Myocyte (in vitro differentiated cells): ENCODE measurements around the gene SMO. TPM values are rescaled to one million over a fixed set of nuclear protein-coding genes. Genes with fewer than 3 reads are reported as not detected.
A peak's percentile ranks its signal among the peaks of the same experiment; 100 is the strongest.
"Not testable (repeated sequence)": the region's sequence is repeated elsewhere in the genome, so short reads cannot be mapped to it uniquely, and the experiment has no call there.

Experiments
- DNase-seq: peaks from one replicate; pipeline ENCODE4 v3.0.0-alpha.2; 2012; ENCODE audit warnings: low read depth
- total RNA-seq: library from RNA; depleted of rRNA; stranded (reverse); fragments of >200 nt; gene quantifications from 2 replicates; pipeline ENCODE4 v1.2.3, GENCODE V29; 2014

The SMO gene
- total RNA-seq, 1 donor from 2014 or later = 2.2 TPM

DNA sequence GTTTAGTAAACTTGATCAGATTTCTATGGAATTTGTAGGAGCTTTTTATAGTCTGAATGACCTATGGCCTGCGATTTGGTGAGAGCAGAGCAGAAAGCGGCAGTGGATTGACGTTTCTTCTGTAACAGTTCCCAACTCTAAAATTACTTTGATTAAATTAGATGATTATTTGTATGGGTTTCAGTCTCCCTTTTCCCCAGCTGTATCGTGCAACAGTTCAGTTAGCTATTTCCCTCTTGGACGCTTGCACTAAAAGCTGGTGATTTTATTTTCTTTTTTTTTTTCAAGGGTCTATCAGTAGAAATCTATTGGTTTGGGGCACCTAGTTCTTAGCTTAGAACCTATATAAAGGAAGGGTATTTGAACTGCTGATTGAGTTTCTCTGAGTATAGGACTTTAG is 43.2 kb downstream of the SMO start:
- DNase-seq = no peak

- DNase-seq = peak; percentile 41
Observed at GRCh38 chr7:129238546-129238945, 50.1 kb downstream of the SMO start.

- DNase-seq = no peak
Observed at GRCh38 chr7:129240119-129240820, 51.8 kb downstream of the SMO start.

DNA sequence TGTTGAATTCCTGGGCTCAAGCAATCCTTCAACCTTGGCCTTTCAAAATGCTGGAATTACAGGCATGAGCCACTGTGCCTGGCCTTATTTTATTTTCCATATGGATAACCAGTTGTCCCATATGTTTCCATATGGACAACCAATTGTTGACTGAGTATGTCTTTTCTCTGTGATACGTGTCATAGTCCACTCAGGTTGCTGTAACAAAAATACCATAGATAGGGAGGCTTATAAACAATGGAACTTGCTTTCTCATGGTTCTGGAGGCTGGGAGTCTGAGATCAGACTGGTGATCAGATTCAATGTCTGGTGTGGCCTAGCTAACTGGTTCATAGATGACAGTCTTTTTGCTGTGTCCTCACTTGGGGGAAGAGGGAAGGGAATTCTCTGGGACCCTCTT is 55.8 kb downstream of the SMO start:
- no peak for DNase-seq

DNA sequence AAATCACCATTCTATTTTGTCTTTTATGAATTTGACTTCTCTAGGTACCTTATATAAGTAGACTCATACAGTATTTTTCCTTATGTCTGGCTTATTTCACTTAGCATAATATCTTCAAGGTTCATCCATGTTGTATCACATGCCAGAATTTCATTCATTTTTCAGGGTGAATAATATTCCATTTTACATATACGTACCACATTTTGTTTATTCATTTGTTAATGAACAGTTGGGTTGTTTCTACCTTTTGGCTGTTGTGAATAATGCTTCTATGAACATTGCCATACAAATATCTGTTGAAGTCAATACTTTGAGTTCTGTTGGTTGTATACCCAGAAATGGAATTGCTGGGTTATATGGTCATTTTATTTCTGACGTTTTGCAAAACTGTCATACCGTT is 57.1 kb downstream of the SMO start:
- DNase-seq = no peak

DNA sequence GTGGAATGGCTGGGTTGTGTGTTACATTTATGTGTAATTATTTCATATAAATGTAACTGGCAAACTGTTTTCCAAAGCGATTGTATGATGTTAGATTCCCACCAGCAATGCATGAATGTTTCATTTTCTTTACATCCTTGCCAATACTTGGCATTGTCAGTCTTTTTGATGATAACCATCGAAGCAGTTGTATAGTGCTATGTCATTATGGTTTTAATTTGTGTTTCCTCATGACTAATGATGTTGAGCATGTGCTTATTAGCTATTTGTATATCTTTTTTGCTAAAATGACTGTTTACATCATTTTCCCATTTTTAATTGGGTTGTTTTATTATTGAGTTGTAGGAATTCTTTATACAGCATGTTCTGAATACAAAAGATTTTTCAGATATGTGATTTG is 58.7 kb downstream of the SMO start:
- no peak for DNase-seq

GRCh38 chr7:129252128-129252527 is 63.7 kb downstream of the SMO start:
- DNase-seq = no peak

DNA sequence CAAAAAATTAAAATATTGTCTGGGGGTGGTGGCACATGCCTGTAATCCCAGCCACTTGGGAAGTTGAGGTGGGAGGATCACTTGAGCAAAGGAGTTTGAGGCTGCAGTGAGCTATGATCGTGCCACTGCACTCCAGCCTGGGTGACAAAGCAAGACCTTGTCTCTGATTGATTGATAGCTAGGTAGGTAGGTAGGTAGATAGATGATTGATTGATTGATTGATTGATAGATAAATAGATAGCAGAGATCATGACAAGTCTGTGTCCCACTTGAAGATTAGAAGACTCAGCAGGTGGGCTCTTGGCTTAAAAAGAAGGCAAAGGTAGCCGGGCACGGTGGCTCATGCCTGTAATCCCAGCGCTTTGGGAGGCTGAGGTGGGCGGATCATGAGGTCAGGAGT is 64.2 kb downstream of the SMO start:
- DNase-seq = not testable (repeated sequence)

GRCh38 chr7:129255800-129256199 is 67.4 kb downstream of the SMO start:
- no peak for DNase-seq

- DNase-seq = no peak
Observed at GRCh38 chr7:129256221-129256620, 67.8 kb downstream of the SMO start.

- DNase-seq = no peak
Observed at GRCh38 chr7:129257168-129257567, 68.7 kb downstream of the SMO start.

DNA sequence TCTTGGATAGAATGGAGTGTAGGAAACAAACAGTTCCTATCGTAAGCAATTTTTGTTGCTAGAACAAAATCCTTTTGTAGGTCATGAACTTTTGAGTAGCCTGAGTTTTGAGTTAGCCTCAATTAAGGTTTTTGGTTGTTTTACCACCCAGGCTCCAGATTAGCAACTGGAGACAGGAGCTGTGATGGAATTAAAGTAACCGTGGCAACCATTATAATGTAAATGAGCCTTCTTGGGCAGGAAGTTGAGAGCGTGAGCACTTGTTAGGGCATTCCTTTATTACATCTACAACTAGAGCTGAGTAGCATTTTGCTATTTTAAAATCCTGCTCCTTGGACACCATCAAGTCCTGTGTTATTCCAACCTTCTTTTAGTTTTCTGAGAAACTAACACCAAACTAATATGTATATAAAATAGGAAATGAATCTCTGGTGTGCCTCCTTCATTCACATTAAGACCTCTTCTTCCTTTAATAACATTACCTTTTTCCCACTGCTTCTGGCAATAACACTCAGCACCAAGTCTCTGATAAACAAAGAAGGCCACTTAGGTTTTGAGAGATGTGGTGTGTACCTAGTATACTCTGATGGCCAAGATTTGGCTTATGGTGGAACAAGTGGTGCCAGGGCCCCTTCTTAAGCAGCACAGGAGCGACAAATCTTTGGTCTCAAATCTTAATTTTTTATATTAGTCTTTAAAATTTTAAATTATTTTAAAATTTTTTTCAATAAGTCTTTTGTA is 70.4 kb downstream of the SMO start:
- DNase-seq = no peak

DNA sequence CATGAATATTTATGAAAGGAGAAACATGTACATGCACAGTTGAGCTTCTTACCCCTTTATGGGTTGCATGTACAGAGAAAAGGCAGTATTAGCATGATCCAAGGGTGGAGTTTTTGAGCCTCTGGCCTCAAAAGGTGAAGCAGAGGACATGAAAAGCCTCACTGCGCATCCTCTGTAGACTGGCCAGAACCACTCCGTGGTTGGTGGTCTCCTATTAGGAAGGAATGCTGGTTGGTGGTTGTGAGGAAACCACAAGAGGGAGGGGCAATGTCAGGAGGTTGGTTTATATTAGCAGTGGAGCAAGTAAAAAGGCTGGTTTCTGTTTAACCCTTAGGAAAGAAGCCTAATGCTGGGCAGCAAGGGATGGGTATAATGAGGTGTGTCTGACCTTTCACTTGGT is 73.9 kb downstream of the SMO start:
- peak; percentile 71 for DNase-seq

Other genes with a start within 250 kb of the SMO start
- gene TNPO3, start 133.5 kb upstream of the SMO start, total RNA-seq = 50.9 and 51.1 TPM in 2 replicates
- gene TSPAN33, start 43.9 kb upstream of the SMO start, total RNA-seq = 132 and 153 TPM in 2 replicates
- 20.4 and 31.6 TPM in 2 replicates for gene AHCYL2, start 36.4 kb downstream of the SMO start, total RNA-seq
- 55.9 and 58.3 TPM in 2 replicates for gene STRIP2, start 245.8 kb downstream of the SMO start, total RNA-seq